Glutamatergic neuron (in vitro differentiated cells): Measurements from ENCODE around the gene CEP95. TPM values are rescaled to one million over a fixed set of nuclear protein-coding genes. Genes with fewer than 3 reads are reported as not detected.
A peak's percentile ranks its signal among the peaks of the same experiment; 100 is the strongest.

Experiments
- DNase-seq: peaks from one replicate; pipeline ENCODE4 v3.0.0; 2022
- H3K27ac Mint-ChIP-seq: one replicate; pipeline ENCODE4 v1.8.0; 2020; ENCODE audit warnings: mild to moderate bottlenecking, mixed read lengths, inconsistent platforms; ENCODE audit not compliant: unreplicated experiment
- H3K27me3 Mint-ChIP-seq: one replicate; pipeline ENCODE4 v1.8.0; 2020; ENCODE audit warnings: mild to moderate bottlenecking, moderate library complexity, mixed read lengths, inconsistent platforms; ENCODE audit not compliant: unreplicated experiment
- H3K36me3 Mint-ChIP-seq: one replicate; pipeline ENCODE4 v1.8.0; 2020; ENCODE audit warnings: mild to moderate bottlenecking, mixed read lengths, inconsistent platforms; ENCODE audit not compliant: unreplicated experiment
- H3K4me1 Mint-ChIP-seq: one replicate; pipeline ENCODE4 v1.8.0; 2020; ENCODE audit warnings: mild to moderate bottlenecking, low read depth, mixed read lengths, inconsistent platforms; ENCODE audit not compliant: unreplicated experiment
- H3K4me3 Mint-ChIP-seq: one replicate; pipeline ENCODE4 v1.8.0; 2020; ENCODE audit warnings: mild to moderate bottlenecking, mixed read lengths, inconsistent platforms; ENCODE audit not compliant: unreplicated experiment
- H3K9me3 Mint-ChIP-seq: one replicate; pipeline ENCODE4 v1.8.0; 2020; ENCODE audit warnings: mild to moderate bottlenecking, moderate library complexity, mixed read lengths, inconsistent platforms; ENCODE audit not compliant: unreplicated experiment
- total RNA-seq: library from RNA; stranded (reverse); fragmentation: NEBNext Ultra II Directional; extraction: Animal tissue kit (Norgen Biotek cat#: 25700); gene quantifications from one replicate; pipeline ENCODE4 v1.2.1, GENCODE V29; 2021; ENCODE audit not compliant: unreplicated experiment
- TF ChIP-seq, protein P1 (sequence below): fragments of 200-600 bp; sonication (generic); IDR thresholded peaks from one replicate; pipeline ENCODE4 v1.5.0; 2021; ENCODE audit not compliant: partially characterized antibody, unreplicated experiment

Gene CEP95
- total RNA-seq, 1 donor from 2014 or later: 120 TPM

DNA sequence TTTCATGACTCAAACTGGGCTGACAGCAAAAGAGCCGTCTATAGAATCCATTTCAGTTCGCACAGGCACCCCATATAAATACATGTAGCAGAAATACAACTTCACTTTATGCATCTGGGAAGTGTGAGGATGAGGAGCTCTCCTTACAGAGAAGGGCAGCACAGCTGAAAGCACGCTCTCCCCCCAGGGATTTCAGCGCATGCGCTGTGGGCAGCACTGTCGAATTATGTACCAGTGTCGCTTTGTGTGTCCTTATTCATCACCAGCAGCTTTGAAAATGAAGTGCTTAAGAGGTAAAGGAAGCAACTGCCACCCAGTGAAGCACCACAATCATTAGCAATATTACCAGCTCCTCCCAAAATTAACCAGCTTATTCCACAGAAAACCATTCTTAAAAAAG lies 39.9 kb downstream of the CEP95 start:
- DNase-seq: peak; percentile 80
- TF ChIP-seq, protein P1, sequence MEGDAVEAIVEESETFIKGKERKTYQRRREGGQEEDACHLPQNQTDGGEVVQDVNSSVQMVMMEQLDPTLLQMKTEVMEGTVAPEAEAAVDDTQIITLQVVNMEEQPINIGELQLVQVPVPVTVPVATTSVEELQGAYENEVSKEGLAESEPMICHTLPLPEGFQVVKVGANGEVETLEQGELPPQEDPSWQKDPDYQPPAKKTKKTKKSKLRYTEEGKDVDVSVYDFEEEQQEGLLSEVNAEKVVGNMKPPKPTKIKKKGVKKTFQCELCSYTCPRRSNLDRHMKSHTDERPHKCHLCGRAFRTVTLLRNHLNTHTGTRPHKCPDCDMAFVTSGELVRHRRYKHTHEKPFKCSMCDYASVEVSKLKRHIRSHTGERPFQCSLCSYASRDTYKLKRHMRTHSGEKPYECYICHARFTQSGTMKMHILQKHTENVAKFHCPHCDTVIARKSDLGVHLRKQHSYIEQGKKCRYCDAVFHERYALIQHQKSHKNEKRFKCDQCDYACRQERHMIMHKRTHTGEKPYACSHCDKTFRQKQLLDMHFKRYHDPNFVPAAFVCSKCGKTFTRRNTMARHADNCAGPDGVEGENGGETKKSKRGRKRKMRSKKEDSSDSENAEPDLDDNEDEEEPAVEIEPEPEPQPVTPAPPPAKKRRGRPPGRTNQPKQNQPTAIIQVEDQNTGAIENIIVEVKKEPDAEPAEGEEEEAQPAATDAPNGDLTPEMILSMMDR: no peak
- peak overlapping the region; percentile 92 for H3K27ac Mint-ChIP-seq

DNA sequence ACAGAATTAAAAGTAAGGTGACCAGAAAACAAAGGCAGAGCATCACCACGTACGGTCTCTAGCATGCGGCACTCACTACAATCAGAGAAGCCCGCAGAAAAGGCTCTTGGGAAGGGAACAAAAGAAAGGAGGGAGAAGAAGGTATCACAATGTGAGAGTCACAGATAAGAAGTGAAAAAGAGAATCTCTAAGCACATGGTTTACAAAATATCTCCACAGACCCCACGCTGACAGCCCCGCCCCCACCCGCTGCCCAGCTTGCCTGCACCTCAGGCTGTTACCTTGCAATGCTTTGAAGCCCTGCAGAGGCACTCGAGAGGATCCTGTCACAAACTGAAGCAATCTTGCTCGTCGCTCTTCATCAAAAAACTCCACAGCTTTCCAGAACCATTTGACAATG lies 40.5 kb downstream of the CEP95 start:
- peak; percentile 40 for DNase-seq
- H3K27ac Mint-ChIP-seq: peak overlapping the region; percentile 92
- no peaks in the 10 kb centered on the region for H3K27me3 Mint-ChIP-seq
- H3K4me1 Mint-ChIP-seq: peaks cover 18% of the 10 kb centered on the region
- H3K9me3 Mint-ChIP-seq: no peaks in the 10 kb centered on the region
- H3K36me3 Mint-ChIP-seq: no peaks in the 10 kb centered on the region
- TF ChIP-seq, protein P1: no peak
- peak overlapping the region; percentile 58 for H3K4me3 Mint-ChIP-seq

More for the DNA sequence above, 39.9 kb downstream of the CEP95 start:
- Mint-ChIP-seq H3K9me3 (no peaks in the 10 kb centered on the region), H3K4me1 (peaks cover 18% of the 10 kb centered on the region), H3K4me3 (peak overlapping the region; percentile 68), H3K27me3 (no peaks in the 10 kb centered on the region), H3K36me3 (no peaks in the 10 kb centered on the region)

DNA sequence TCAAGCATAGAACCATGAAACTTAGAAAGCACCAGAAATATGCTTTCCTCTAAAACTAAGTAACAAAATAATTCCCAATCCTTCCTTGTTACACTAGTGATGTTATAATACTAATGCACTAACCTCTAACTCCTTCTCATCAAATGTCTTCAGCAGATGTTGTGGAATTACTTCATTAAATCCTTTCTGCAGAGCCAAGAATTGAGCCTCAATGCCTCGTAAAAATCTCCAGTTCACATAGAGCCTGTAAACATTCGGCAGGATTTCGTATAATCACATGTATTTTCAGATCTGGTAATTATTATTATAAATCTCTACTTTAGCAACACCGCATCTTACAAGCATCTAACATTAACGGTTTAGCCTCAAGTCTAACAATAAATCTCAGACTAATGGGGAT lies 44.7 kb downstream of the CEP95 start:
- Mint-ChIP-seq H3K9me3 (no peaks in the 10 kb centered on the region), H3K27me3 (no peaks in the 10 kb centered on the region), H3K27ac (no peak overlapping the region), H3K4me1 (peaks cover 12% of the 10 kb centered on the region), H3K36me3 (no peaks in the 10 kb centered on the region), H3K4me3 (no peak overlapping the region)
- DNase-seq: no peak
- TF ChIP-seq, protein P1: no peak

DNA sequence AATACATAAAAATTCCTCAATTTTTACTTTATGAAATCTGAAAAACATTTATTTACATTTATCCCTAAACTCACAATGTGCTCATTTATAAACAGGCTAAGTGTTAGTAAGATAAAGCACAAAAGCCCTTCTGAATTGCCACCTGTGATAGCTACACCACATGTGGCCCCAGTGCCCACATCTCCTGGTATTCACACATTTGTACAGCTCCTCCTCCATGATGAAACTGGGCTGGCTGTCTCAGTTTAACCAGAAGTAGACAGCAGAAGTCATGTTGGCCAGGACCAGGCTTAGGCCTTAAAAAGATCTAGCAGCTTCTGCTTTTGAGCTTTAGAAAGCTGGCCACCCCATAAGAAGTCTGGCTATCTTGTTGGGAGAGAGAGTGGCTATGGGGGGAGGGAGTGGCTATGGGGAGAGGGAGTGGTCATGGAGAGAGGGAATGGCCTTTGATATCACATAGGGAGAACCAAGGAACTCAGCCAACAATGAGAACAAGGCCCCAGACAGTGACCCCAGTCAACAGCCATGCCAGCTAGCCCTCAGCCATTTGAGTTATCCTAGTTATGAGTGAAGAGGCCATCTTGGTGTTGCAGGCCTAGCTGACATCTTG lies 47.4 kb downstream of the CEP95 start:
- Mint-ChIP-seq H3K9me3 (no peaks in the 10 kb centered on the region), H3K27ac (no peak overlapping the region), H3K36me3 (no peaks in the 10 kb centered on the region), H3K4me3 (no peak overlapping the region), H3K27me3 (no peaks in the 10 kb centered on the region), H3K4me1 (no peaks in the 10 kb centered on the region)
- TF ChIP-seq, protein P1: no peak
- DNase-seq: no peak

DNA sequence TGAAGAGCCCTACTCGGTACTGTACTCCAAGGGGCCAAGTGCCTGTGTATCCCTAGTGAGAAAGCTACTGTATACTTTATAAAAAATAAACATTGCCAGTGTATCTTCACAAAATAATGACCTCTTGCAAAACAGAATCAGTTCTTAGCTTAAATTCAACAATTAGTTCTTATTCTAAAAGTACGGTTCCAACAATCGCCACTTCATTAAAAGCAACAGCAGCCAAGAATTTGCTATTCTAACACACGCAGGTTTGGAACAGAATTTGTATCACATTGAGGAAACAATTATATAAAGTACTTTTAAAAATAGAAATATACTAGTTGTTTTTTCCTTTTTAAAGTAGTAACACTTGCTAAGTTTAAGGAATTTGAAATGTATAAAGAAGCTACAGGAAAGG lies 48.5 kb downstream of the CEP95 start:
- H3K4me3 Mint-ChIP-seq: no peak overlapping the region
- no peaks in the 10 kb centered on the region for H3K36me3 Mint-ChIP-seq
- no peaks in the 10 kb centered on the region for H3K27me3 Mint-ChIP-seq
- no peaks in the 10 kb centered on the region for H3K9me3 Mint-ChIP-seq
- TF ChIP-seq, protein P1: no peak
- DNase-seq: no peak
- H3K4me1 Mint-ChIP-seq: no peaks in the 10 kb centered on the region
- no peak overlapping the region for H3K27ac Mint-ChIP-seq
